T-helper 1 cell (primary cell): Measurements from ENCODE around the gene FLVCR2.
"Not testable (repeated sequence)": the region's sequence is repeated elsewhere in the genome, so short reads cannot be mapped to it uniquely, and the experiment has no call there.

ENCODE experiments used
- DNase-seq, 5 donors: peaks; one replicate each; pipeline ENCODE4 v3.0.0-alpha.2; 2012 to 2020

Gene FLVCR2

GRCh38 chr14:75672605-75673192 lies 94.3 kb downstream of the FLVCR2 start:
- no peak for DNase-seq

GRCh38 chr14:75673345-75674035 lies 95.1 kb downstream of the FLVCR2 start:
- DNase-seq: peak in 1 of 5 donors; percentile 43

- no peak for DNase-seq
Observed at GRCh38 chr14:75675265-75675960, 97.0 kb downstream of the FLVCR2 start.

GRCh38 chr14:75685910-75686309 lies 107.5 kb downstream of the FLVCR2 start:
- DNase-seq: no peak

GRCh38 chr14:75689012-75689411 lies 110.6 kb downstream of the FLVCR2 start:
- no peak for DNase-seq

- DNase-seq: no peak
Observed at GRCh38 chr14:75690010-75690409, 111.6 kb downstream of the FLVCR2 start.

GRCh38 chr14:75695025-75695424 lies 116.6 kb downstream of the FLVCR2 start:
- not testable (repeated sequence) for DNase-seq

GRCh38 chr14:75697386-75697785 lies 119.0 kb downstream of the FLVCR2 start:
- DNase-seq: no peak
